ENCODE data around the gene SHROOM3.

The SHROOM3 gene

DNA sequence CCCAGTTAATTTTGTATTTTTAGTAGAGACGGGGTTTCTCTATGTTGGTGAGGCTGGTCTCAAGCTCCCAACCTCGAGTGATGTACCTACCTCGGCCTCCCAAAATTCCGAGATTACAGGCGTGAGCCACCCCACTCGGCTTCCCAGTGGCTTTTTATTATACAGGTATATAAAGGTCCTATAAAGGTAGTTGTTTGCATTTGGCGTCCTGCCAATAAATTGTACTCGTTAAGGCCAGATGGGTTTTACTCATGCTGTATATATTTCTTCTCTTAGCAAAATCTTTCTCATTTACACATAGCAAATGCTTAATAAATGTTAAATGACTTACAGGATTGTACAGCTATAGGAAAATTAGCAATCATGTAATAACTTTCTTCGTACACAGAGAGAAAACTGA, 6.9 kb downstream of the SHROOM3 start:
- no peak for DNase-seq (ENCODE audit: low read depth, low spot score)
- H3K4me3 ChIP-seq (ENCODE audit: low read depth, low read length): no peak overlapping the region
- ChIA-PET POLR2A (no interaction called here), CTCF (interaction anchor here (0.9 to 21.4 kb wide), 3 partner anchors 11 to 316 kb away, joined by 3 to 586 read pairs (median 14); no protein-coding TSS in a partner anchor)
- TF ChIP-seq, protein P1, sequence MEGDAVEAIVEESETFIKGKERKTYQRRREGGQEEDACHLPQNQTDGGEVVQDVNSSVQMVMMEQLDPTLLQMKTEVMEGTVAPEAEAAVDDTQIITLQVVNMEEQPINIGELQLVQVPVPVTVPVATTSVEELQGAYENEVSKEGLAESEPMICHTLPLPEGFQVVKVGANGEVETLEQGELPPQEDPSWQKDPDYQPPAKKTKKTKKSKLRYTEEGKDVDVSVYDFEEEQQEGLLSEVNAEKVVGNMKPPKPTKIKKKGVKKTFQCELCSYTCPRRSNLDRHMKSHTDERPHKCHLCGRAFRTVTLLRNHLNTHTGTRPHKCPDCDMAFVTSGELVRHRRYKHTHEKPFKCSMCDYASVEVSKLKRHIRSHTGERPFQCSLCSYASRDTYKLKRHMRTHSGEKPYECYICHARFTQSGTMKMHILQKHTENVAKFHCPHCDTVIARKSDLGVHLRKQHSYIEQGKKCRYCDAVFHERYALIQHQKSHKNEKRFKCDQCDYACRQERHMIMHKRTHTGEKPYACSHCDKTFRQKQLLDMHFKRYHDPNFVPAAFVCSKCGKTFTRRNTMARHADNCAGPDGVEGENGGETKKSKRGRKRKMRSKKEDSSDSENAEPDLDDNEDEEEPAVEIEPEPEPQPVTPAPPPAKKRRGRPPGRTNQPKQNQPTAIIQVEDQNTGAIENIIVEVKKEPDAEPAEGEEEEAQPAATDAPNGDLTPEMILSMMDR (IDR thresholded peaks at IDR 0.05; ENCODE audit: insufficient read depth, low read length, missing control alignments): no peak

DNA sequence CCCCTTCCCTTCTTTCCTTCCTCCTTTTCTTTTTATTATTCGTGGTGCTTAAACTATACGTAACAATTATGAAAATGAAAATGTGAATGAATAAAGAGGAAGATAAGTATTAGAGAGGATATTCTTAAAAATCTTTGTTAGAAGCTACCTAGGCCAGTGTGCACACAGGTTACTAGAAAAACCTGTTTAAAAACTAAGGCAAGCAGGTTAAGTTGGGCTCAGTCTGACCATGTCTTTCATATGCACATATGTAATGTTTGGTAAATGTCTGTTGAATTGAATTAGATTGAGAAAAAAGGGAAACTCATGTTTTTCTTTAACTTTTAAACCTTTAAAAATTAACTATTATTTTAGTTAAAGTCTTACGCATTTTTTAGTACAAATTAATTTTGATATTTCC, 7.8 kb downstream of the SHROOM3 start:
- ChIA-PET POLR2A (no interaction called here), CTCF (interaction anchor here (3.1 to 21.4 kb wide), 2 partner anchors 12 to 59 kb away, joined by 14 to 586 read pairs; no protein-coding TSS in a partner anchor)
- DNase-seq (ENCODE audit: low read depth, low spot score): no peak
- TF ChIP-seq, protein P1 (IDR thresholded peaks at IDR 0.05; ENCODE audit: insufficient read depth, low read length, missing control alignments): no peak
- H3K4me3 ChIP-seq (ENCODE audit: low read depth, low read length): no peak overlapping the region

GRCh38 chr4:76443376-76443775, 8.3 kb downstream of the SHROOM3 start:
- POLR2A ChIA-PET: no interaction called here

GRCh38 chr4:76445911-76446310, 10.9 kb downstream of the SHROOM3 start:
- ChIA-PET CTCF (interaction anchor here (4.7 kb wide), 1 partner anchor 15 kb away, joined by 27 read pairs; no protein-coding TSS in a partner anchor), POLR2A (interaction anchor here (0.6 kb wide), 1 partner anchor 99 kb away, joined by 4 read pairs; no protein-coding TSS in a partner anchor)
- TF ChIP-seq, protein P1 (IDR thresholded peaks at IDR 0.05; ENCODE audit: insufficient read depth, low read length, missing control alignments): no peak
- no peak for DNase-seq (ENCODE audit: low read depth, low spot score)
- H3K4me3 ChIP-seq (ENCODE audit: low read depth, low read length): no peak overlapping the region

More at GRCh38 chr4:76443376-76443775, 8.3 kb downstream of the SHROOM3 start:
- no peak overlapping the region for H3K4me3 ChIP-seq (ENCODE audit: low read depth, low read length)
- DNase-seq (ENCODE audit: low read depth, low spot score): no peak
- CTCF ChIA-PET: interaction anchor here (0.7 to 21.4 kb wide), 4 partner anchors 8 to 264 kb away, joined by 3 to 586 read pairs (median 8); partner anchors contain the start of gene SHROOM3
- TF ChIP-seq, protein P1 (IDR thresholded peaks at IDR 0.05; ENCODE audit: insufficient read depth, low read length, missing control alignments): no peak

GRCh38 chr4:76447393-76447851, 12.4 kb downstream of the SHROOM3 start:
- peak; percentile 24 for DNase-seq (ENCODE audit: low read depth, low spot score)
- TF ChIP-seq, protein P1 (IDR thresholded peaks at IDR 0.05; ENCODE audit: insufficient read depth, low read length, missing control alignments): no peak
- CTCF ChIA-PET: interaction anchor here (0.9 to 4.7 kb wide), 5 partner anchors 12 to 53 kb away, joined by 3 to 27 read pairs (median 4); partner anchors contain the start of gene SHROOM3
- H3K4me3 ChIP-seq (ENCODE audit: low read depth, low read length): no peak overlapping the region
- POLR2A ChIA-PET: interaction anchor here (0.9 kb wide), 1 partner anchor 12 kb away, joined by 3 read pairs; the partner anchor contains the start of gene SHROOM3

GRCh38 chr4:76448211-76448610, 13.2 kb downstream of the SHROOM3 start:
- ChIA-PET CTCF (interaction anchor here (0.9 to 4.7 kb wide), 4 partner anchors 13 to 57 kb away, joined by 3 to 27 read pairs (median 10); partner anchors contain the start of gene SHROOM3), POLR2A (no interaction called here)
- DNase-seq (ENCODE audit: low read depth, low spot score): no peak
- TF ChIP-seq, protein P1 (IDR thresholded peaks at IDR 0.05; ENCODE audit: insufficient read depth, low read length, missing control alignments): no peak
- no peak overlapping the region for H3K4me3 ChIP-seq (ENCODE audit: low read depth, low read length)
